ENCODE data around the gene CNTN5. TPM values are rescaled to one million over a fixed set of nuclear protein-coding genes. Genes with fewer than 3 reads are reported as not detected.

Gene CNTN5
- total RNA-seq, 2 experiments from 2014 or later = not detected

- no peaks in the 10 kb centered on the region for H3K36me3 Mint-ChIP-seq (ENCODE audit: low read depth)
- no peak for TF ChIP-seq CTCF (IDR thresholded peaks at IDR 0.05)
- POLR2A ChIA-PET = no interaction called here
- no peaks in the 10 kb centered on the region for H3K9me3 Mint-ChIP-seq
- no peak overlapping the region for H3K27ac Mint-ChIP-seq
- intact Hi-C loops (cut with micrococcal nuclease) = no loop called here
- H3K4me1 Mint-ChIP-seq (ENCODE audit: low read depth) = no peaks in the 10 kb centered on the region
- ATAC-seq (no peak), DNase-seq (no peak)
- H3K27me3 Mint-ChIP-seq = no peaks in the 10 kb centered on the region
- CTCF ChIA-PET = no interaction called here
- no peak overlapping the region for H3K4me3 Mint-ChIP-seq
These were observed 139.7 kb downstream of the CNTN5 start for GRCh38 chr11:99160447-99160846.

GRCh38 chr11:99162819-99163218, 142.1 kb downstream of the CNTN5 start:
- no peak for ATAC-seq
- no peaks in the 10 kb centered on the region for H3K27me3 Mint-ChIP-seq
- no peaks in the 10 kb centered on the region for H3K9me3 Mint-ChIP-seq
- no peak overlapping the region for H3K27ac Mint-ChIP-seq
- POLR2A ChIA-PET = no interaction called here
- H3K36me3 Mint-ChIP-seq (ENCODE audit: low read depth) = no peaks in the 10 kb centered on the region
- CTCF ChIA-PET = no interaction called here
- no peak for TF ChIP-seq CTCF (IDR thresholded peaks at IDR 0.05)
- no peak for DNase-seq
- intact Hi-C loops (cut with micrococcal nuclease) = no loop called here
- H3K4me1 Mint-ChIP-seq (ENCODE audit: low read depth) = no peaks in the 10 kb centered on the region
- no peak overlapping the region for H3K4me3 Mint-ChIP-seq

GRCh38 chr11:99170591-99170990, 149.8 kb downstream of the CNTN5 start:
- Mint-ChIP-seq H3K27ac (no peak overlapping the region), H3K4me3 (no peak overlapping the region), H3K36me3 (ENCODE audit: low read depth) (no peaks in the 10 kb centered on the region), H3K4me1 (ENCODE audit: low read depth) (no peaks in the 10 kb centered on the region), H3K9me3 (peaks cover 5% of the 10 kb centered on the region), H3K27me3 (no peaks in the 10 kb centered on the region)
- no peak for DNase-seq
- intact Hi-C loops (cut with micrococcal nuclease) = no loop called here
- ATAC-seq = no peak
- no peak for TF ChIP-seq CTCF (IDR thresholded peaks at IDR 0.05)
- CTCF ChIA-PET = no interaction called here
- POLR2A ChIA-PET = no interaction called here

GRCh38 chr11:99171330-99171729, 150.6 kb downstream of the CNTN5 start:
- POLR2A ChIA-PET = no interaction called here
- TF ChIP-seq CTCF (IDR thresholded peaks at IDR 0.05) = no peak
- no peaks in the 10 kb centered on the region for H3K27me3 Mint-ChIP-seq

GRCh38 chr11:99176430-99176829, 155.7 kb downstream of the CNTN5 start:
- CTCF ChIA-PET = no interaction called here
- H3K4me1 Mint-ChIP-seq (ENCODE audit: low read depth) = no peaks in the 10 kb centered on the region

More at GRCh38 chr11:99171330-99171729, 150.6 kb downstream of the CNTN5 start:
- Mint-ChIP-seq H3K4me3 (no peak overlapping the region), H3K36me3 (ENCODE audit: low read depth) (no peaks in the 10 kb centered on the region), H3K4me1 (ENCODE audit: low read depth) (no peaks in the 10 kb centered on the region), H3K9me3 (peaks cover 5% of the 10 kb centered on the region), H3K27ac (no peak overlapping the region)
- intact Hi-C loops (cut with micrococcal nuclease) = no loop called here
- DNase-seq (no peak), ATAC-seq (no peak)
- CTCF ChIA-PET = no interaction called here

More at GRCh38 chr11:99176430-99176829, 155.7 kb downstream of the CNTN5 start:
- Mint-ChIP-seq H3K36me3 (ENCODE audit: low read depth) (no peaks in the 10 kb centered on the region), H3K9me3 (peaks cover 2% of the 10 kb centered on the region), H3K4me3 (no peak overlapping the region), H3K27ac (no peak overlapping the region), H3K27me3 (no peaks in the 10 kb centered on the region)
- POLR2A ChIA-PET = no interaction called here
- intact Hi-C loops (cut with micrococcal nuclease) = no loop called here
- no peak for DNase-seq
- no peak for ATAC-seq
- TF ChIP-seq CTCF (IDR thresholded peaks at IDR 0.05) = no peak

All from activated CD8-positive, alpha-beta T cell treated with anti-CD3 and anti-CD28 coated beads for 36 hours (primary cell).